ENCODE results near the gene DNAJB2. TPM values are rescaled to one million over a fixed set of nuclear protein-coding genes. Genes with fewer than 3 reads are reported as not detected.

DNAJB2 gene
- total and polyA plus RNA-seq, 4 donors = 63.7 to 79.6 (median 75.3) TPM

DNA sequence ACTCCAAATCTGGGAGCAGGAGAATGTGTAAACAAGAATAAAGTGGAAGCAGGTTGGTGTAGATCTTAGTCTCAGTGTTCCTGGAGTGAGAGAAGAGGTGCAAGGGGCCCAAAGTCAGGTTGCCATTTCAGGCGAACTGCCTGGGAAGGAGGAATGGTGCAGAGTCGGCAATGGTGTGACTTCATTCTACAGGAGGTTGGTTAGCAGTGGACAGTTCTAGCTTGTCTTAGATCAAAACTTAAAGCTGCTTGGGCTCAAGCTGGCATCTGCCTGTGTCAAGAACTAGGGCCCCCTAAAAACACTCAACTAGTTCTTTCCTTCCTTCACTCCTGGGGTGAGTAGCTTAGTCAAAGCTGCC is 30.3 kb upstream of the DNAJB2 start:
- peaks cover 0 to 49% (median 39%) of the 10 kb centered on the region in 5 donors for H3K4me1 ChIP-seq (ENCODE audit: control insufficient read depth in 5 of 5, insufficient read depth in 5 of 5, low read length in 5 of 5)
- H3K4me3 ChIP-seq = no peak overlapping the region
- ATAC-seq (ENCODE audit: insufficient read depth, low FRiP score) (no peak), DNase-seq (no peak)
- peak overlapping the region; percentile 46 to 93 for H3K27ac ChIP-seq (ENCODE audit: low read depth in 1 of 2, low read length in 1 of 2)
- peaks cover 0 to 19% (median 11%) of the 10 kb centered on the region in 3 donors for H3K27me3 ChIP-seq (ENCODE audit: control insufficient read depth in 3 of 3, insufficient read depth in 3 of 3, low read length in 2 of 3)
- 60 to 64% methylated on average over 2 of the region's 2 CpGs for WGBS, 2 donors
- no peak for TF ChIP-seq CTCF (IDR thresholded peaks at IDR 0.05; ENCODE audit: control extremely low read depth, extremely low read depth)
- peak overlapping the region in 1 of 2 donors; percentile 52 for H3K9ac ChIP-seq (ENCODE audit: insufficient read depth in 1 of 2, low read length in 2 of 2)
- peaks cover 0 to 15% (median 11%) of the 10 kb centered on the region in 4 donors for H3K36me3 ChIP-seq (ENCODE audit: control insufficient read depth in 4 of 4, insufficient read depth in 4 of 4, low read length in 4 of 4)
- no peaks in the 10 kb centered on the region for H3K9me3 ChIP-seq (ENCODE audit: control insufficient read depth in 4 of 4, insufficient read depth in 3 of 4, low read length in 3 of 4)

- TF ChIP-seq CTCF (IDR thresholded peaks at IDR 0.05; ENCODE audit: control extremely low read depth, extremely low read depth) = no peak
- Histone ChIP-seq H3K27me3 (ENCODE audit: control insufficient read depth in 3 of 3, insufficient read depth in 3 of 3, low read length in 2 of 3) (peaks cover 0 to 22% (median 15%) of the 10 kb centered on the region in 3 donors), H3K36me3 (ENCODE audit: control insufficient read depth in 4 of 4, insufficient read depth in 4 of 4, low read length in 4 of 4) (peaks cover 0 to 15% (median 11%) of the 10 kb centered on the region in 4 donors), H3K9me3 (ENCODE audit: control insufficient read depth in 4 of 4, insufficient read depth in 3 of 4, low read length in 3 of 4) (no peaks in the 10 kb centered on the region), H3K4me3 (no peak overlapping the region), H3K27ac (ENCODE audit: low read depth in 1 of 2, low read length in 1 of 2) (peak overlapping the region; percentile 46 to 93), H3K4me1 (ENCODE audit: control insufficient read depth in 5 of 5, insufficient read depth in 5 of 5, low read length in 5 of 5) (peaks cover 0 to 53% (median 36%) of the 10 kb centered on the region in 5 donors), H3K9ac (ENCODE audit: insufficient read depth in 1 of 2, low read length in 2 of 2) (peak overlapping the region in 1 of 2 donors; percentile 81)
- 7 to 11% methylated on average over 7 of the region's 7 CpGs for WGBS, 2 donors
- ATAC-seq (ENCODE audit: insufficient read depth, low FRiP score) (no peak), DNase-seq (peak; percentile 92 to 96 (median 95))
Measured at GRCh38 chr2:219249203-219249980, 29.8 kb upstream of the DNAJB2 start.

DNA sequence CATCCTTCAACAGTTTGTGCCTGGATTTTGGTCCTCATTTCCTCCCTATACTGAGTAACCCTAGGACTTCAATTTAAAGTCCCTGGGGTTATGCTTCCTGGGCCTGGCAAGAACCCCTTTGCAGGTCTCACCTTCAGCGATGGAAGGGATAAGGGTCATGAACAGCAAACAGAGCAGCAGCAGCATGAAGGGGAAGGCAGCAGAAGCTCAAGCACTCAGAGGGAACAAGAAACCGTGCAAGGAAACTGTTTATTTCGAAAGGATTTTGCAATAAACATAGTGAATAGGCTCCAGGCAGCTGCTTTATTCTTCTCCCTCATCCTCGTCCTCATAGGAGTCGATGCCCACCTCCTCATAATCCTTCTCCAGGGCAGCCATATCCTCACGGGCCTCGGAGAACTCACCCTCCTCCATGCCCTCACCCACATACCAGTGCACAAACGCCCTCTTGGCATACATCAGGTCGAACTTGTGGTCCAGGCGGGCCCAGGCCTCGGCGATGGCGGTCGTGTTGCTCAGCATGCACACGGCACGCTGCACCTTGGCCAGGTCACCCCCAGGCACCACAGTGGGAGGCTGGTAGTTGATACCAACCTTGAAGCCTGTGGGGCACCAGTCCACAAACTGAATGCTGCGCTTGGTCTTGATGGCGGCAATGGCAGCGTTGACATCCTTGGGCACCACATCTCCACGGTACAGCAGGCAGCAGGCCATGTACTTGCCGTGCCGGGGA is 29.0 kb upstream of the DNAJB2 start:
- H3K27ac ChIP-seq (ENCODE audit: low read depth in 1 of 2, low read length in 1 of 2) = peak overlapping the region; percentile 25 to 93

More for the DNA sequence above, 29.0 kb upstream of the DNAJB2 start:
- Histone ChIP-seq H3K36me3 (ENCODE audit: control insufficient read depth in 4 of 4, insufficient read depth in 4 of 4, low read length in 4 of 4) (peaks cover 0 to 15% (median 11%) of the 10 kb centered on the region in 4 donors), H3K9ac (ENCODE audit: insufficient read depth in 1 of 2, low read length in 2 of 2) (peak overlapping the region; percentile 31 to 81), H3K27me3 (ENCODE audit: control insufficient read depth in 3 of 3, insufficient read depth in 3 of 3, low read length in 2 of 3) (peaks cover 0 to 30% (median 23%) of the 10 kb centered on the region in 3 donors), H3K9me3 (ENCODE audit: control insufficient read depth in 4 of 4, insufficient read depth in 3 of 4, low read length in 3 of 4) (no peaks in the 10 kb centered on the region), H3K4me1 (ENCODE audit: control insufficient read depth in 5 of 5, insufficient read depth in 5 of 5, low read length in 5 of 5) (peaks cover 0 to 50% (median 35%) of the 10 kb centered on the region in 5 donors), H3K4me3 (no peak overlapping the region)
- WGBS, 2 donors = 58 to 69% methylated on average over 22 of the region's 22 CpGs
- DNase-seq (peak in 1 of 3 donors; percentile 28), ATAC-seq (ENCODE audit: insufficient read depth, low FRiP score) (no peak)
- TF ChIP-seq CTCF (IDR thresholded peaks at IDR 0.05; ENCODE audit: control extremely low read depth, extremely low read depth) = no peak

Measured in lung (tissue), 12 donors.